ENCODE measurements around the gene CDC42BPA.
"Not testable (repeated sequence)": the region's sequence is repeated elsewhere in the genome, so short reads cannot be mapped to it uniquely, and the experiment has no call there.

Gene CDC42BPA

GRCh38 chr1:227003165-227003564, 315.1 kb downstream of the CDC42BPA start:
- no peak for TF ChIP-seq ZFX (IDR thresholded peaks at IDR 0.05; ENCODE audit: borderline replicate concordance)
- TF ChIP-seq CTCF (IDR thresholded peaks at IDR 0.05), result no peak
- no peak overlapping the region for H3K27ac ChIP-seq

GRCh38 chr1:227002531-227003049, 315.7 kb downstream of the CDC42BPA start:
- no peak for TF ChIP-seq ZFX (IDR thresholded peaks at IDR 0.05; ENCODE audit: borderline replicate concordance)
- no peak for TF ChIP-seq CTCF (IDR thresholded peaks at IDR 0.05)
- H3K27ac ChIP-seq, result no peak overlapping the region

- H3K27ac ChIP-seq, result not testable (repeated sequence)
Measured at GRCh38 chr1:226999579-226999978, 318.7 kb downstream of the CDC42BPA start.

- TF ChIP-seq ZFX (IDR thresholded peaks at IDR 0.05; ENCODE audit: borderline replicate concordance), result no peak
- no peak for TF ChIP-seq CTCF (IDR thresholded peaks at IDR 0.05)
- H3K27ac ChIP-seq, result no peak overlapping the region
Measured at GRCh38 chr1:226995365-226996332, 322.6 kb downstream of the CDC42BPA start.

GRCh38 chr1:226994586-226995364, 323.5 kb downstream of the CDC42BPA start:
- no peak overlapping the region for H3K27ac ChIP-seq
- TF ChIP-seq CTCF (IDR thresholded peaks at IDR 0.05) (no peak), ZFX (IDR thresholded peaks at IDR 0.05; ENCODE audit: borderline replicate concordance) (no peak)

GRCh38 chr1:226993814-226994585, 324.3 kb downstream of the CDC42BPA start:
- H3K27ac ChIP-seq, result no peak overlapping the region
- no peak for TF ChIP-seq ZFX (IDR thresholded peaks at IDR 0.05; ENCODE audit: borderline replicate concordance)
- TF ChIP-seq CTCF (IDR thresholded peaks at IDR 0.05), result no peak

- H3K27ac ChIP-seq, result no peak overlapping the region
- TF ChIP-seq CTCF (IDR thresholded peaks at IDR 0.05), result no peak
- no peak for TF ChIP-seq ZFX (IDR thresholded peaks at IDR 0.05; ENCODE audit: borderline replicate concordance)
Measured at GRCh38 chr1:226991920-226992319, 326.4 kb downstream of the CDC42BPA start.

All from 22Rv1 (cell line).